HG03521 (cell line): ENCODE measurements around the gene FYB2.
"Not testable (repeated sequence)": the region's sequence is repeated elsewhere in the genome, so short reads cannot be mapped to it uniquely, and the experiment has no call there.

Source experiments
- ATAC-seq: cut with Tn5 transposase; IDR thresholded peaks from one replicate; pipeline ENCODE4 v1.9.1; 2021; ENCODE audit warnings: mild to moderate bottlenecking, moderate library complexity; ENCODE audit not compliant: unreplicated experiment

FYB2 gene

DNA sequence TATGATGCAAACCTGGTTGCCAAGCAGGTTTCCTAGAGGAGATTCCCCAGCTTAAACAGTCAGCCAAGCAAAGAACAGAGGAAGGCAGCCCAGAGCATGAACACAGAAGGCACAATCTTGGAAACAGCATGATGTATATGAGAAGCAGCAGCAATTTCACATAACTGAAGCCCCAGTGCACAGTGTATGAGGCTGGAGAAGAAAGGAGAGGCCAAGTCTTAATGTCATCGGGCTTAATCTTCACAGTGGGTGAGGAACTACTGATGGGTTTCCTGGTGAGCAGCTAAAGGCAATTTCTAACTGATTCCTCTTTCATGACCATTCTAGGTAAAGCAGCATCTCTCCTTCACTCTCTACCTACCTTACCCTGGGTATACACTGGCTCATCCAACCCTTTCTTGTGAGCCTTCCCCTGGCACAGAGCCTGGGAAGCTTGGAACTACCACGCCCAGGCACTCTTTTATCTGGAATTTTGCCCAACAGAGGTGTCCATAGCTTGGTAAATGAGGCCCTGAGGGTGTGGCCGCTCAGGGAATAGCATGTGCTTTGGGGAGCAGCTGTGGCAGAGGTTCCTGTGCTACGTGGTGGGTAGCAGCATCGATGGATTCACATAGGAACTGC lies 22.0 kb downstream of the FYB2 start:
- no peak for ATAC-seq

GRCh38 chr1:56795870-56796269 lies 23.3 kb downstream of the FYB2 start:
- ATAC-seq = no peak

DNA sequence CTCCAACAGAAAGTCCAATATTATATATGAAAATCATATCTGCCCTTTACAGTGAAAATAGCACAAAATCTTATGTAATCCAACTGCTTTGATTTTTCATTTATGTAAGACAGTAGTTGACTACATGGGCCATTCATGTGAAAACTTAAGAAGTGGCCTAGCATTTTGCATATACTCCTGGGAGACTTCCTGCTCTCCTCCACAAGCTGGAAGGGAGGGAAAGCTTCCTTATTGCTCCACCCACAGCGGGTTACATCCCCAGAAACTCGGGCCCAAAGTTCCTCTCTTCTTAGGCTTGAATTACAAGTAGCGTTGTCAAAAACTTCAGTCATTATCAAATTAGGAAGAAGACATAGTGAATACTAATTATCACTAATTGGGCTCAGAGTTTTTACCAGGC lies 29.2 kb downstream of the FYB2 start:
- ATAC-seq = no peak

DNA sequence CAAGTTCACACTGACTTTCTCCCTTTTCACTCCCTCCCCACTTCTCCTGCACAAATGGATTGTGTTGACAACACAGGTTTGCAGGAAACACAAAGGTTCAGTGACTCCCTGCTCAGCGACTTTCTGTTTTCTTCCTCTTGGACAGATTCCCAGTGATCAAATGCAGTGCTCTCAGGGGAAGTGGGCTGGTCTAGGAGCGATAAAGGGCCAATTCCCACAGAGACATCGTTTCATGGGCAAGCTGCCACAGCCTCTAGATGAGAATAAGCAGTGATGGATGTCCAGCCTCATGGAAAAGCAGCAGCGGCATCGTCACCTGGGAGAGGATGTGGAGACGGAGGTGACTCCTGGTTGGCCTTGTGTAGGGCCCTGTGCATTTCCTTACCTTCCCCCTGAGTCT lies 30.6 kb downstream of the FYB2 start:
- ATAC-seq = no peak

GRCh38 chr1:56788102-56788501 lies 31.1 kb downstream of the FYB2 start:
- no peak for ATAC-seq

DNA sequence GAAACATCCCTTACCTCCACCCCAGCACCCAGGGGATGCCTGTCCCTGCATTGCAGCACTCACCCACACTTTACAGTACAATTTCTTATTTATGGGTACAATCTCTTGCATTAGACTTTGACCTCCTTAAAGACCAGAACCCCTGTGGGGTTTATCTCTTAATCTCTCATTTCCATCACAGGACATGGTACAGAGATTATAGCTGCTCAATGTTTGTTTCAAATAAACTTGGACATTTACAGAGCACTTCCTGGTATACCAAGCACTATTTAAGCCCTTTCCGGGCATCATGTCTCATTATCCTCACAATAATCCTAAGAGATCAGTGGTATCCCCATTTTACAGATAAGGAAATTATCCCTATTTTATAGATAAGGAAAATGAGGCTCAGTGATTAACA lies 31.9 kb downstream of the FYB2 start:
- ATAC-seq = no peak

DNA sequence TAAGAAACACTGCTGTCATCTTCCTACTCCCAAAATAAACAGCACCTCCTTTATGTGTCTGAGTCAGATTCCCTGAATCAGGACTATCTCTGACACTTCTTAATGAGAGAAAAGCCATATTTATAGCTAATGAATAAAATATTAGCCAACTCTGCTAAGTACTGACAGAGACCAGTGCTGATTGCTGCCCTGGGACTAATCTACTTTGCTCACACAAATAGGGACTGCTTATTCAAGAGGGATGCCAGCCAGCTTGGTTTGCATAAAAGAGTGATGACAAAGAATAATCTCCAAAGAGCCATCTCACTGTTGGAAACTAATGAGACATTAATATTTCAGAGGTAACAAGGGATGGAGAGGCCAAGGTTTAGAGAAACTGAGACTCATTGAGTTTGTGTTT lies 36.4 kb downstream of the FYB2 start:
- no peak for ATAC-seq

DNA sequence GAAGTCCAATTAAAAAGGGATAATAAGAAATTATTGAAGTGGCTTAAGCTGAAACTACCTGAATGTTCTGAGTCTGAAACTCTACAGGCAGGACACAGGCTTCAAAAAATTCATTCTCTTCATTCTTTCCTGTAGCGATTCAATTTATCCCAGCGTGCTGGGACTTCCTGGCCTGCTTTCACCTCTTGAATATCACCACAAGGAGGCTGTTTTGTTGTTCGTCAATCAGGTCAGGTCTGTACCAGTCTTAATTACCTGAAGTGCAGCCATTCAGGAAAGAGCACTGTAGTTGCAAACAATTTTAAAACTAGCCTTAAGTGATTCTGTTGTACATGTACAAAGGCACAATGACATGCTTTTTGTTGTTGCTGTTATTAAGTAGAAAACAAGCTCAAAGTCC lies 38.4 kb downstream of the FYB2 start:
- ATAC-seq = no peak

GRCh38 chr1:56780128-56780750 lies 39.0 kb downstream of the FYB2 start:
- no peak for ATAC-seq

DNA sequence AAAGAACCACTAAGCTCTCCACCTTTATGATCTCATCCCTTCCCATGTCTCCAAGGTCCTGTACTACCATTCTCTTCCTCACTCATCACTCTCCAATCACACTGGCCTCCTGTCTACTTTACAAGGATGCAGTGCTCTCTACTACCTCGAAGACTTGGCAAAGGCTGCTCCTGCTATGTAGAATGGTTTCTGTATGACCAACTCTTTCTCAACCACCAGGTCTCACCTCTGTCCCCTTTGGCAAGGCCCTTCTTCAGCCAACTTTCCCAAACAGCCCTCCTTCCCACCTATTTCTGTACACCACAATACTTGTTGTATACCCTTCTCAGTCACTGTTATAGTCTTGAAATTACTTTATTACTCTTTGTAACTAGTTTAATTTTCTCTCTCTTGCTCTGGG lies 41.2 kb downstream of the FYB2 start:
- ATAC-seq = no peak

DNA sequence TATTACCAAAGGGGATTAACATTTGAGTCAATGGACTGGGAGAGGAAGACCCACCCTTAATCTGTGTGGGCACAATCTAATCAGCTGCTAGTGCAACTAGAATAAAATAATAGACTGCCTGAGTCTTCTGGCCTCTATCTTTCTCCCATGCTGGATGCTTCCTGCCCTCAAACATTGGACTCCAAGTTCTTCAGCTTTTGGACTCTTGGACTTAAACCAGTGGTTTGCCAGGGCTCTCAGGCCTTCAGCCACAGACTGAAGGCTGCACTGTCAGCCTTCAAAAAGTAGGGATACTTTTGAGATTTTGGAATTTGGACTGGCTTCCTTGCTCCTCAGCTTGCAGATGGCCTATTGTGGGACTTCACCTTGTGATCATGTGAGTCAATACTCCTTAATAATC lies 44.5 kb downstream of the FYB2 start:
- ATAC-seq = not testable (repeated sequence)

- ATAC-seq = no peak
These were observed 45.1 kb downstream of the FYB2 start for GRCh38 chr1:56774067-56774609.

DNA sequence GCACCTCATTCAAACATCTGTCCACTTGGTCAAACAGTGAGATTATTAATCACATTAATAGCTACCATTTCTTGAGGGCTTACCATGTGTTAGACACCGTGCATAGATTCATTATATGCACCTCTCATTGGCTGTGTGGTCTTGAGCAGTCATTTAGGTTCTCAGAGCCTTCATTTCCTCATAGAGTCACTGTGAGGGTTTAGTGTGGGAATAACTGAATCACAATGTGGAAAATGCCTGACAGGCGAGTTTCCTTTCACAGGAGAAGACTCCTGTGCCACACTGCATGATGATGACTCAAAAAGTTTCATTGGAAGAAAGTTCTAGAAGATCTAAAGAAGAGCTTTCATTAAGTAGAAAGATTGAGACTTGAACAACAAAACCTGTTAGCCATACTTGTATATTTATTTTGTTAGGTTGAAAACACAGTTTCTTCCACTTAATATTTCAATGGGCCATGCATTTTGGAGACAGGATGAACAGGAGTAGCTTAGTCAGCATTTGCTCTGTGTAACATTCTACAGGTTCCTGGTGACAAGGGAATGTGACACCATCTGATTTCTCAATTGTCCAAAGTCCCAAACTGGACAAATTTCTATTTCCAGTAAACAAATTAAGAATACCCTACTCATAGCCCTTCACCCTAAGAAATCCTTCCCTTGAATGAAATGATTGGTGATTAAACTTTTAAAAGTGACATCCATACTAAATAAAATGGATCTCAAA lies 45.7 kb downstream of the FYB2 start:
- ATAC-seq = no peak

- ATAC-seq = no peak
These were observed 47.5 kb downstream of the FYB2 start for GRCh38 chr1:56771717-56772116.

- no peak for ATAC-seq
These were observed 60.4 kb downstream of the FYB2 start for GRCh38 chr1:56758794-56759193.

- no peak for ATAC-seq
These were observed 61.1 kb downstream of the FYB2 start for GRCh38 chr1:56758135-56758534.

- no peak for ATAC-seq
These were observed 63.3 kb downstream of the FYB2 start for GRCh38 chr1:56755911-56756310.

- ATAC-seq = no peak
These were observed 64.3 kb downstream of the FYB2 start for GRCh38 chr1:56754708-56755479.

- ATAC-seq = no peak
These were observed 74.0 kb downstream of the FYB2 start for GRCh38 chr1:56745231-56745630.

DNA sequence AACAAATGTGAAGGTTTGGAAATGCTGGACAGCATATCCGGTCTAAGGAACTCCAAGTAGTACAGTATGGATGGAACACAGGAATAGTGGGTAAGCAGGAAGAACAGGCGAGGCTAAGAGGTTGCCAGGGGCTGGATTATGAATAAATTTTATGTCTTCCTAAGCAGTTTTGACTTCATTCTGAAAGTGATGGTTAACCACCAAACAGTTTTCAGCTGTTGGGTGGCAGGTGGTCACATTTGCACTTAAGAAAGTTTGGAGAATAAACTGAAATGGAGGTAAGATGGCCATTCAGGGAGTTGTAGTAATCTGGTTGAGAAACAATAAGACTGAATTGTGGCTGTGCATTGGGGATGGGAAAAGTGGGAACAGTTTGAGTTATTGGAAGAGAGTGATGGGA lies 90.2 kb downstream of the FYB2 start:
- ATAC-seq = no peak

- no peak for ATAC-seq
These were observed 92.5 kb downstream of the FYB2 start for GRCh38 chr1:56726706-56727105.
